Mammary epithelial cell (primary cell): ENCODE results near the gene COLGALT1.

Source experiments
- CTCF ChIP-seq, 2 donors: IDR thresholded peaks in 1 of 2; conservative IDR thresholded peaks in 1 of 2; 2 replicates each; pipeline ENCODE4 v1.5.1; 2011 to 2012; ENCODE audit warnings: inconsistent platforms in 2 of 2, low read length in 2 of 2, mild to moderate bottlenecking in 2 of 2, control low read depth in 1 of 2, low read depth in 1 of 2; ENCODE audit not compliant: insufficient read depth in 1 of 2; ENCODE audit errors: extremely low read depth in 1 of 2
- EZH2 ChIP-seq: IDR thresholded peaks from 2 replicates; pipeline ENCODE4 v1.6.1; 2012; ENCODE audit warnings: low read length, inconsistent platforms, borderline replicate concordance

- TF ChIP-seq CTCF (conservative IDR thresholded peaks at IDR 0.05 in 1 of 2, IDR thresholded peaks at IDR 0.05 in 1 of 2; ENCODE audit: extremely low read depth in 1 of 2, insufficient read depth in 1 of 2, low read depth in 1 of 2, low read length in 2 of 2) (no peak), EZH2 (no peak)
Observed at GRCh38 chr19:17577457-17578097, 22.1 kb downstream of the COLGALT1 start.
